K562 (cell line): ENCODE data around the gene MYH9. TPM values are rescaled to one million over a fixed set of nuclear protein-coding genes. Genes with fewer than 3 reads are reported as not detected.
A peak's percentile ranks its signal among the peaks of the same experiment; 100 is the strongest.

Experiments used
- ASH1L ChIP-seq: fragments of 450-650 bp; IDR thresholded peaks from 2 replicates; pipeline ENCODE4 v1.6.1; 2018; ENCODE audit warnings: borderline replicate concordance, mild to moderate bottlenecking, low read depth; ENCODE audit not compliant: partially characterized antibody
- BMI1 ChIP-seq: fragments of 150-350 bp; IDR thresholded peaks from 2 replicates; pipeline ENCODE4 v1.6.1; 2014; ENCODE audit warnings: low read length
- CBFA2T2 ChIP-seq: fragments of 450-650 bp; conservative IDR thresholded peaks from 2 replicates; pipeline ENCODE4 v1.6.1; 2017; ENCODE audit warnings: mild to moderate bottlenecking
- CEBPB ChIP-seq: fragments of 450-650 bp; IDR thresholded peaks from 2 replicates; pipeline ENCODE4 v1.6.1; 2016; ENCODE audit warnings: missing genetic modification characterization, missing compliant biosample characterization
- DPF2 ChIP-seq: fragments of 450-650 bp; IDR thresholded peaks from 2 replicates; pipeline ENCODE4 v1.6.1; 2016
- EZH2 ChIP-seq: IDR thresholded peaks from 2 replicates; pipeline ENCODE4 v1.6.1; 2012; ENCODE audit warnings: low read depth, mild to moderate bottlenecking, inconsistent platforms, low read length, borderline replicate concordance
- HDAC2 ChIP-seq: fragments of 450-650 bp; IDR thresholded peaks from 2 replicates; pipeline ENCODE4 v1.6.1; 2016; ENCODE audit warnings: mild to moderate bottlenecking
- HMBOX1 ChIP-seq: sonication (generic); IDR thresholded peaks from 2 replicates; pipeline ENCODE4 v1.6.1; 2016
- HNRNPH1 ChIP-seq: fragments of 200-400 bp; formaldehyde crosslinking; optimal IDR thresholded peaks from 2 replicates; pipeline ENCODE3; 2017; ENCODE audit warnings: low read depth, mild to moderate bottlenecking, low read length, moderate library complexity
- ID3 ChIP-seq, 2 experiments: fragments of 250-450 bp in 1 of 2; fragments of 450-650 bp in 1 of 2; sonication (Bioruptor Pico) in 1 of 2; IDR thresholded peaks; 2 replicates each; pipeline versions ENCODE4 v1.6.1 to v1.8.0; 2016 to 2021; ENCODE audit warnings: mild to moderate bottlenecking in 2 of 2, moderate library complexity in 2 of 2, missing compliant biosample characterization in 1 of 2, missing genetic modification characterization in 1 of 2
- JUN ChIP-seq, 2 experiments: sonication (generic) in 1 of 2; formaldehyde crosslinking in 1 of 2; IDR thresholded peaks; 2 replicates each; pipeline versions ENCODE4 v1.6.1 to v1.8.0; 2012 to 2022; ENCODE audit warnings: borderline replicate concordance in 2 of 2, mild to moderate bottlenecking in 2 of 2, improper control_type of control experiment in 1 of 2, low read depth in 1 of 2, low read length in 1 of 2, missing genetic modification reagents in 1 of 2
- KDM4B ChIP-seq, 2 experiments: fragments of 450-650 bp in 1 of 2; sonication (generic) in 1 of 2; IDR thresholded peaks; 2 replicates each; pipeline ENCODE4 v1.6.1; 2016 to 2017; ENCODE audit warnings: borderline replicate concordance in 2 of 2, antibody characterized with exemption in 1 of 2, low read depth in 1 of 2, mild to moderate bottlenecking in 1 of 2
- NCOA1 ChIP-seq: fragments of 450-650 bp; IDR thresholded peaks from 2 replicates; pipeline ENCODE4 v1.6.1; 2016; ENCODE audit warnings: low read depth
- NFYB ChIP-seq: IDR thresholded peaks from 2 replicates; pipeline ENCODE4 v1.6.1; 2011; ENCODE audit warnings: mild to moderate bottlenecking, moderate library complexity; ENCODE audit not compliant: insufficient read length; ENCODE audit errors: extremely low read depth
- NR4A1 ChIP-seq, 2 experiments: fragments of 250-450 bp in 1 of 2; fragments of 450-650 bp in 1 of 2; sonication (Bioruptor Pico) in 1 of 2; IDR thresholded peaks; 2 replicates each; pipeline versions ENCODE4 v1.4.0 to v1.6.1; 2016 to 2020; ENCODE audit warnings: mild to moderate bottlenecking in 2 of 2, missing compliant biosample characterization in 1 of 2, missing genetic modification characterization in 1 of 2, moderate library complexity in 1 of 2
- POLR2A ChIP-seq: fragments of 450-650 bp; conservative IDR thresholded peaks from 2 replicates; pipeline ENCODE4 v1.6.1; 2016
- POLR3G ChIP-seq: IDR thresholded peaks from 2 replicates; pipeline ENCODE4 v1.6.1; 2011; ENCODE audit not compliant: insufficient read length, insufficient replicate concordance; ENCODE audit errors: extremely low read depth
- SAFB2 ChIP-seq: fragments of 200-400 bp; formaldehyde crosslinking; IDR thresholded peaks from 2 replicates; pipeline ENCODE4 v1.6.1; 2018; ENCODE audit warnings: borderline replicate concordance, low read length, low read depth, moderate library complexity; ENCODE audit not compliant: severe bottlenecking
- SMAD3 ChIP-seq: fragments of 450-650 bp; formaldehyde crosslinking; conservative IDR thresholded peaks from 2 replicates; pipeline ENCODE4 v1.4.0; 2020; ENCODE audit warnings: mild to moderate bottlenecking
- TBL1XR1 ChIP-seq, 2 experiments: IDR thresholded peaks; 2 replicates each; pipeline ENCODE4 v1.6.1; 2012; ENCODE audit warnings: improper control_type of control experiment in 2 of 2, low read length in 2 of 2, mild to moderate bottlenecking in 1 of 2
- TCFL5 ChIP-seq: fragments of 250-450 bp; sonication (Bioruptor Pico); conservative IDR thresholded peaks from 2 replicates; pipeline ENCODE4 v1.6.1; 2021; ENCODE audit warnings: mild to moderate bottlenecking, moderate library complexity, matching md5 sums
- ZBED1 ChIP-seq: IDR thresholded peaks from 2 replicates; pipeline ENCODE4 v1.6.1; 2014
- ZEB2 ChIP-seq: fragments of 450-650 bp; IDR thresholded peaks from 2 replicates; pipeline ENCODE4 v1.6.1; 2016
- ZNF277 ChIP-seq: fragments of 250-450 bp; sonication (Bioruptor Pico); IDR thresholded peaks from 2 replicates; pipeline ENCODE4 v1.8.0; 2022; ENCODE audit warnings: inconsistent platforms, mild to moderate bottlenecking, moderate library complexity, borderline replicate concordance
- ZNF3 ChIP-seq: fragments of 250-450 bp; sonication (Bioruptor Pico); IDR thresholded peaks from 2 replicates; pipeline ENCODE4 v1.5.0; 2021; ENCODE audit warnings: mild to moderate bottlenecking, moderate library complexity
- ZZZ3 ChIP-seq: fragments of 450-650 bp; IDR thresholded peaks from 2 replicates; pipeline ENCODE4 v1.6.1; 2016; ENCODE audit warnings: antibody characterized with exemption, mild to moderate bottlenecking, moderate library complexity
- polyA plus RNA-seq, 8 experiments: library from polyadenylated mRNA; depleted of rRNA in 4 of 8; stranded (reverse) in 5 of 8; unstranded in 3 of 8; fragments of >200 nt; fragmentation: Nextera tagmentation in 2 of 8; fragmentation: Illumina TruSeq in 1 of 8; extraction: Ambion mirVana in 2 of 8; extraction: Trizol in 1 of 8; gene quantifications; 2 replicates each; pipeline versions ENCODE4 v1.2.1 to v1.2.3, GENCODE V29; 2011 to 2014; ENCODE audit warnings: inconsistent platforms in 1 of 8, missing spikeins in 1 of 8
- total RNA-seq, 7 experiments: library from RNA; depleted of rRNA in 6 of 7; stranded (reverse); fragments of >200 nt in 6 of 7; fragmentation: Illumina TruSeq in 2 of 7; extraction: Trizol in 2 of 7; gene quantifications; 2 replicates each; pipeline versions ENCODE4 v1.2.1 to v1.2.3, GENCODE V29; 2011 to 2021; ENCODE audit warnings: low replicate concordance in 1 of 7
- TF ChIP-seq, protein P1 (sequence below): sonication (generic); formaldehyde crosslinking; IDR thresholded peaks from 2 replicates; pipeline ENCODE4 v1.8.1; 2023; ENCODE audit warnings: mild to moderate bottlenecking, missing genetic modification reagents

Gene MYH9
- total and polyA plus RNA-seq, 9 of the 15 experiments (the other 6 are each of a cell fraction or from before 2014, with no cell fraction given) = 0.71 to 111 (median 24.6) TPM

GRCh38 chr22:36395915-36396314, 8.1 kb upstream of the MYH9 start (continued):
- TF ChIP-seq JUN (IDR thresholded peaks at IDR 0.05; ENCODE audit: borderline replicate concordance, low read depth, low read length) (peak; percentile 67; the same call in 1 of the 2 replicates), JUN (CRISPR knock-in tag; IDR thresholded peaks at IDR 0.05; ENCODE audit: borderline replicate concordance) (no peak), ZNF277 (CRISPR knock-in tag) (no peak), ZEB2 (0 out of 2 replicates have a peak, but pooled peaks have one; percentile 36), HNRNPH1 (no peak), ID3 (CRISPR knock-in tag; IDR thresholded peaks at IDR 0.05) (no peak), ID3 (tag; IDR thresholded peaks at IDR 0.05) (no peak), HDAC2 (no peak), NCOA1 (no peak), ZNF3 (no peak), SAFB2 (no peak), KDM4B (IDR thresholded peaks at IDR 0.05; ENCODE audit: borderline replicate concordance in 2 of 2, low read depth in 1 of 2) (no peak), POLR2A (no peak), TBL1XR1 (IDR thresholded peaks at IDR 0.05; ENCODE audit: low read length in 2 of 2) (no peak), TCFL5 (no peak), CEBPB (tag) (no peak), BMI1 (no peak), CBFA2T2 (peak; percentile 30; the same call in 1 of the 2 replicates), ZZZ3 (no peak), NFYB (no peak), POLR3G (no peak), ZBED1 (no peak), HMBOX1 (no peak), EZH2 (no peak), NR4A1 (CRISPR knock-in tag; IDR thresholded peaks at IDR 0.05) (no peak), NR4A1 (tag; IDR thresholded peaks at IDR 0.05) (no peak), ASH1L (no peak), DPF2 (peak; percentile 62), SMAD3 (CRISPR knock-in tag) (no peak)
- TF ChIP-seq, protein P1, sequence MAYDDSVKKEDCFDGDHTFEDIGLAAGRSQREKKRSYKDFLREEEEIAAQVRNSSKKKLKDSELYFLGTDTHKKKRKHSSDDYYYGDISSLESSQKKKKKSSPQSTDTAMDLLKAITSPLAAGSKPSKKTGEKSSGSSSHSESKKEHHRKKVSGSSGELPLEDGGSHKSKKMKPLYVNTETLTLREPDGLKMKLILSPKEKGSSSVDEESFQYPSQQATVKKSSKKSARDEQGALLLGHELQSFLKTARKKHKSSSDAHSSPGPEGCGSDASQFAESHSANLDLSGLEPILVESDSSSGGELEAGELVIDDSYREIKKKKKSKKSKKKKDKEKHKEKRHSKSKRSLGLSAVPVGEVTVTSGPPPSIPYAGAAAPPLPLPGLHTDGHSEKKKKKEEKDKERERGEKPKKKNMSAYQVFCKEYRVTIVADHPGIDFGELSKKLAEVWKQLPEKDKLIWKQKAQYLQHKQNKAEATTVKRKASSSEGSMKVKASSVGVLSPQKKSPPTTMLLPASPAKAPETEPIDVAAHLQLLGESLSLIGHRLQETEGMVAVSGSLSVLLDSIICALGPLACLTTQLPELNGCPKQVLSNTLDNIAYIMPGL (CRISPR knock-in tag) = no peak
